ENCODE results near the gene PSMD11. TPM values are rescaled to one million over a fixed set of nuclear protein-coding genes. Genes with fewer than 3 reads are reported as not detected.
"Not testable (repeated sequence)": the region's sequence is repeated elsewhere in the genome, so short reads cannot be mapped to it uniquely, and the experiment has no call there.

The PSMD11 gene
- total RNA-seq: 57.0 TPM
- long read RNA-seq, full-length matches to known transcripts: 59 of 63 reads
- long read RNA-seq, partial matches to known transcripts: 2 of 63 reads
- long read RNA-seq, other reads (novel, unspliced or antisense): 2 of 63 reads

DNA sequence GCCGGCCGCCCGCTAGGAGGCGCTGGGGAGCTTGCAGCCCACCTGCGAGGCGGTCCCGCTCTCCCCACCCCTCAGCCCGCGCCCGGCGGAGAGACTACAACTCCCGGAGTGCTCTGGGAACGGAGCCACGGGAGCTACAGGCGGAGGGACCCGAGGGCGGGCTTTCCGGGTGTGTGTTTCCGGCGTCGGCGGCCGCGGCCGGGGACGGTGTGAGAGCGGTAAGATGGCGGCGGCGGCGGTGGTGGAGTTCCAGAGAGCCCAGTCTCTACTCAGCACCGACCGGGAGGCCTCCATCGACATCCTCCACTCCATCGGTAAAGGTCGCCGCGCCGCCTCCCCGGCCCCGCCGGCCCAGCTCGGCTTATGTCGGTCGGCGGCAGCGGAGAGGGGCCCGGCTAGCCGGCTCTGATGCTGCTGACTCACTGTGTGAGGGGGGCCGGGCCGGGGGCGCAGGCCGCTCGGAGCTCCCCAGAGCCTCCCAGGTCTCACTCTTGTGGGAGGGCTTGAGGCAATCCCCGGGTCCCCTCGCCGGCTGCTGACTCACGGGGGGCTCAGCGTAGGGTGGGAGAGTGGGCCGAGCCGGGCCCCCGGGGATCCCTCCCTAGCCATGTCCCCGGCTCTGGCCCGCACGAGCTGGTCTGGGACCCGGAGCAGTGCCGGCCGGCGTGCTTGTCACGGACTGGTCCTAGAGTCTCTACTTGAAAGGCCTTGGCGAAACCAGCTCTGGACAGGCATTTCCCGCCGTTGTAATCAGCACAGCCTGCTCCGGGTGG is at the start of gene PSMD11:
TSS of gene PSMD11 (plus strand) at position 210 of the 773 bp plus-strand sequence. CDS start at position 224, 14 bp downstream.
- DNase-seq (ENCODE audit: missing footprints): peak; percentile 99
- peak; percentile 99 for ATAC-seq
- intact Hi-C loops (cut with DNase I): no loop called here

DNA sequence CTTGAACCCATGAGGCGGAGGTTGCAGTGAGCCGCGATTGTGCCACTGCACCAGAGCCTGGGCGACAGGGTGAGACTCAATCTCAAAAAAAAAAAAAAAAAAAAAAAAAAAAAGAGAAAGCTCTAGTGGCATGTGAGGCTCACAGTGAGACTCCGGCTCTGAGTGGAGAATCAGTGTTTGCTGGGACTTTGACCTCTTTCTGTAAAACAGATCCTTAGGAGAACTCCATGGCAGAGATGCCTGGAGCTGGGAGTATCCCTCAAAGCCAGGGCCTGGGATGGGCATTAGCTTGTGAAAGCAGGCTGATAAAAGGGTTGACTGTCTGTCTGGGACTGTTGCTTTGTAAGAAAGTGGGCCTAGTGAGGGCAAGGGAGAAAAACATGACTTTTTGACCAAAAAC is 48.0 kb upstream of the PSMD11 start:
- ATAC-seq: no peak
- intact Hi-C loops (cut with DNase I): no loop called here
- DNase-seq (ENCODE audit: missing footprints): no peak

DNA sequence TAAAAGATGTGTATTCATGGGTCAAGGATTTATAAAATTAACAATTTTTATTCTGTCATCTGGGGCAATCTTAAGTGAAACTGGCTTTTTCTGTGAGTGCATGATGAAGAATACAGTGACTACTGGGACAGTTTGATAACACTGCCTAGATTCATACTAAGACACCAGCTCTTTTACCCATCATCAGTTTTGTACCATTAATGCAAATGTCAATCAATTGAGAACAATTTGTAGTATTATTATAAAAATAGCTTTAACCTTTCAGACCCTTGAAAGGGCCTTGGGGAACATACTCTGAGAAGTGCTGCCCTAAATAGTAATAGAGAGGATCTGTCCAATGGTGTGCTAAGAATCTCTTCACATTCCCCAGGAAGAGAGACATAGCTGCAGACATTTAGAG is 45.4 kb upstream of the PSMD11 start:
- intact Hi-C loops (cut with DNase I): no loop called here
- ATAC-seq: no peak
- DNase-seq (ENCODE audit: missing footprints): no peak

DNA sequence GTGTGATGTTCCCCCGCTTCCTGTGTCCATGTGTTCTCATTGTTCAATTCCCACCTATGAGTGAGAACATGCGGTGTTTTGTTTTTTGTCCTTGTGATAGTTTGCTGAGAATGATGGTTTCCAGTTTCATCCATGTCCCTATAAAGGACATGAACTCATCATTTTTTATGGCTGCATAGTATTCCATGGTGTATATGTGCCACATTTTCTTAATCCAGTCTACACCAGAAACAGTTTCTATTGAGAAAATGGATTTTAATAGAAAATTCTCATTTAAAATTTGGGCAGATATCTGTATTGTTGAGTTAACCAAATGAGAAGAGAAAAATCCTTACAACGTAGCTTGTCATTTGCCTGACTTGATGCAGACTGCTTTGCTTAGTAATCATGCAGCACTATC is 34.2 kb upstream of the PSMD11 start:
- DNase-seq (ENCODE audit: missing footprints); ATAC-seq; intact Hi-C loops (cut with DNase I): not testable (repeated sequence)

DNA sequence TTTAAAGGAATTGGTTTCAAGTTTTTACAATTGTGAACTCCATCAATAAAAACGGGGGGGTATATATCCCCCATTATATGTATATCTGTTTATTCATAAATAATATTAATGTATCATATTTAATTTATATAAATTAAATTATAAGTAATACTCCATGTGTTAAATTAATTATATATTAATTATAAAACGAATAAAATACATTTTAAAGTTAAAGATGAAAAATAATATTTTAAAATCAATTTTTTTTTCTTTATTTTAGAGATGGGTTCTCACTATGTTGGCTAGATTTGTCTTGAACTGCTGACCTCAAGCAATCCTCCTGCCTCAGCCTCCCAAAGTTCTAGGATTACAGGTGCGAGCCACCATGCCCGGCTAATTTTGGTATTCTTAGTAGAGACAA is 17.4 kb upstream of the PSMD11 start:
- intact Hi-C loops (cut with DNase I): no loop called here
- DNase-seq (ENCODE audit: missing footprints) (no peak), ATAC-seq (no peak)

DNA sequence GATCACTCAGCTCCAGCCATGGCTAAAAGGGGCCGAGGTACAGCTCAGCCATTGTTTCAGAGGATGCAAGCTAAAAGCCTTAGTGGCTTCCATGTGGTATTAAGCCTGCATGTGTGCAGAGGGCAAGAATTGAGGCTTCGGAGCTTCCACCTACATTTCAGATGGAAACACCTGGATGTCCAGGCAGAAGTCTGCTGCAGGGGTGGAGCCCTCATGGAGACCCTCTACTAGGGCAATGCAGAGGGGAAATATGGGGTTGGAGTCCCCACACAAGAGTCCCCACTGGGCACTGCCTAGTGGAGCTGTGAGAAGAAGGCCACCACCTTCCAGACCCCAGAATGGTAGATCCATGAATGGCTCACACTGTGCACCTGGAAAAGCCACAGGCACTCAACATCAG is 14.7 kb upstream of the PSMD11 start:
- ATAC-seq: no peak
- intact Hi-C loops (cut with DNase I): no loop called here
- DNase-seq (ENCODE audit: missing footprints): no peak

DNA sequence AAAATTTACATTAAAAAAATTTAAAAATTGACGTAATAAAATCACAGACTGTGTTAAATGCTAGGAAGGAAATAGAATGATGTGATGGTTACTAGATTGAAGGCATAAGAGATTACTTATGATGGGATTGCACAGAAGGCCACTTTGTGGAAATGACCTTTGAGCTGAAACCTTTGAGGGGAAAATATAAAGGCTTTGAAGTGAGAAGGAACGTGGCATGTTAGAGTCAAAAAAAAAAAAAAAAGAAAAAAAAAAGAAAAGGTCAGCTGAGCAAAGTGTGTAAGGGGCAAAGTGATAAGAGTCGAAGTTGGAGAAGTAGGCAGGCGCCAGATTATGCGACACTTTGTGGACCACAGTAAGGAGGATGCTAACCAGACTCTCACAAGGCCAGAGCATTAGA is 3.6 kb upstream of the PSMD11 start:
- ATAC-seq: no peak
- DNase-seq (ENCODE audit: missing footprints): no peak
- intact Hi-C loops (cut with DNase I): no loop called here

DNA sequence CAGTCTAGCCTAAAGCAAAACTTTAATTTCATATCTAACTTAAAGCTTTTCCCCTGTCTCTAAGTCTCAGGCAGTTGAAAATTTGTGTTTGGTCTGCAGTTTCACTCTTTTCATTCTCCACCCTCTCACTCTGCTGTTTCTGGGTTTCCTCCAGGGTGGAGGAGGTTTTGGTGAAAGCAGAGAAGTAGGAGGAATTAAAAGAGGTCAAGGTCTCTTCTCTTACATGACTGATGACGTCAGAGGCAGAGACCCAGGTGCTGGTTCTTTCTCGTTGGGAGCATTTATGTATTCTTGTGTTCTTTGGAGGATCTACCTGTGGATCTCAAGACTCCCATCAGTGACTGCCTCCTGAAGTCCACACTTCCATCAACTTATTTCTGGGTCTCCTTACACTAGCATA is 2.4 kb upstream of the PSMD11 start:
- no peak for ATAC-seq
- no peak for DNase-seq (ENCODE audit: missing footprints)
- intact Hi-C loops (cut with DNase I): no loop called here

DNA sequence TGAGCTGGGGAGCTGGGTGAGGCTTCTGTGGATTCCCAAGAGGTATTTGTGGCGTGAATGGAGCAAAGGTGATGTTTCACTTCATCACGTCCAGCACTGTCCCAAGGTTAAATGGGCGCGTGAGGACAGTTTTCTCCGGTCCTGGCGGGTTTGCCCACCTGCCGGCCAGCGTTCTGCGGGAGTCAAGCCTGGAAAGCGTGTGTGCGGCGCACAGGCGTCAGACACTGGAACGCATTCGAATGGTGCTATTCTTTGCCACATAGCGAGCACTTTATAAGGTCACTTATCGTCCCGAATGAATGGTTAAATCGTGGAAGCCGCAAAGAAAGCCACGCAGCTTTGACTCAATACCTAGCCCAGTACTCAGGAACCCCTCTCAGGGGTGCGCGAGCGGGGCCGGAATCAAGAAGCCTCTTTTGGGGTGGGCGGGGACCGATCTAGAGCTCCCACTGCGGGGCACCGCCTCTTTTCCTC is 446 bp upstream of the PSMD11 start:
- intact Hi-C loops (cut with DNase I): no loop called here
- peak; percentile 2 for ATAC-seq
- DNase-seq (ENCODE audit: missing footprints): no peak

DNA sequence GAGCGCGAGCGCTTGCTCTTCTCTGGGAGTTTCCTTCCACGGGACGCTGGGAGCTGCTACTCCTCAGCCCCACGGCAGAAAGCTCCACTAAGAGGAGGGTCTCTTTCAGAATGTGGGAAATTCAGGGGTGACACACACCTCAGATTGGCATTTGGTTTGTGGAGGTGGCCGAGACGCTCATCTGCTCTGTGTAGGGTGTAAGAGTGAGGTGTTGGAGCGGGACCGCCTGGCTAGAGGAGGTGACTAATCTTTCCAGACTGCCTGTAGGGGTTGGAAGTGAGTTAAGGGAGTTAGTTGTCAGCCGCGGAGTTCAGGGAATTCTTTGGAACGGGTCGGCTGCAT is 735 bp downstream of the PSMD11 start:
- ATAC-seq (peak; percentile 32), DNase-seq (ENCODE audit: missing footprints) (no peak)
- intact Hi-C loops (cut with DNase I): no loop called here

DNA sequence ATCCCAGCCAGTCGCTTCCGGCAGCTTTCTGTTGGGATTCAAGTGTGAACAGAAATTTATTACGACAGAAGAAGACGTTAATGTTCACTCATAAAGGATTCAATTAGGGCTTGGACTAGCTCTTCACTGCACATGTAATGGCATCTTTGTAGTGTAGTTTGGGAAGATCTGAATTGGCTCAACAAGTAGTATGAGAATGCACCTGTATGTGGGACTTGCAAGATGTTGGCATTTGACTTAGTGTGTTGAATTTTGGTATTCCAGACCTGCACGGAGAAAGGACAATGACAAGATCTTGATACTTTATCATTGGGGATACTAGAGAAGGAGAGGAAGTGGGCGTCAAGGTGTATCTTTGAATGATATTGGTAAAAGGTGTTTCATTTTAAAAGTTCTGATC is 1.2 kb downstream of the PSMD11 start:
- intact Hi-C loops (cut with DNase I): no loop called here
- ATAC-seq (no peak), DNase-seq (ENCODE audit: missing footprints) (no peak)

DNA sequence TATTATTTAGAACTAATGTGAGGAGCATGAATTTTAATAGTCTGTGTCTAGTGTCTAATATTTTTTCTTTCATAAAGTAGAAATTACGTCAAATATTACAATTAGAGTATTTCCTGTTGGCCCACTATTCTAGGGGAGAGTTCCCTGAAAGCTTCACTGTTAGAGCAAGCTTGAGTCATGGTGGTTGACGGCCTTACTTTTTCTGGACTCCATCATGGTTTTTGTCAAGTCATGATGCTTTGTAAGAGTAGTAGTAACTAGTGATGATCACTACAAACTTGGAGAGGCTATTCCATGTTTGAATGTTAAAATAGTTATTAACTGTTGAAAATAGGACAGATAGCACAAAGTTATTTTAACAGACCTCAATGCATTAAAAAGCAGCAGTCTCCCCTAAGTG is 1.7 kb downstream of the PSMD11 start:
- intact Hi-C loops (cut with DNase I): no loop called here
- ATAC-seq (no peak), DNase-seq (ENCODE audit: missing footprints) (no peak)

DNA sequence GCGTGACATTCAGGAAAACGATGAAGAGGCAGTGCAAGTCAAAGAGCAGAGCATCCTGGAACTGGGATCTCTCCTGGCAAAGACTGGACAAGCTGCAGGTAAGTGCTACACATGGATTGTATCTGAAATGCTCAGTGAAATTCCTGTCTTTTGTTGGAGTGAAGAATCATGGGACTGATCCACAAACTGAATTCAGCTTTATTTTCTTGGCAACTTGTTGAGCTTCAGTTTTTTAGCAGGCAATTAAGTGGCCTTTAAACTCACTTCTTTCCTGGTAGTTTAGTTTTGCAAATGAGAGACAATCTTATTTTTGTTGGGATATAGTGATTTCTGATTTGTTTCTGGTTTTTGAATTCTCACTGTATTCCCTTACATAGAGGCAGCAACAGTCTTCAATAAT is 2.6 kb downstream of the PSMD11 start:
- intact Hi-C loops (cut with DNase I): no loop called here
- no peak for DNase-seq (ENCODE audit: missing footprints)
- no peak for ATAC-seq

DNA sequence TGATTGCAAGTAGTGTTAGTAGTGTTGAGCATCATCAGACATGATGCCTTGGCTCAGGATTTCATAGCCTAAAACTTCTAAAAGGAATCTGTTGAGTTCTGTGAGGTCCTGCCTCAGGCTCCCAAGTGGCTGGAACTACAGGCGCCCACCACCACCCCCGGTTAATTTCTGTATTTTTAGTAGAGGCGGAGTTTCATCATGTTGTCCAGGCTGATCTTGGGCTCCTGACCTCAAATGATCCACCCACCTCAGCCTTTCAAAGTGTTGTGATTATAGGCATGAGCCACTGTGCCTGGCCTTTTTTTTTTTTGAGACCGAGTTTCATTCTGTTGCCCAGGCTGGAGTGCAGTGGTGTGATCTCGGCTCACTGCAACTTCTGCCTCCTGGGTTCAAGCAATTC is 5.7 kb downstream of the PSMD11 start:
- DNase-seq (ENCODE audit: missing footprints): no peak
- intact Hi-C loops (cut with DNase I): no loop called here
- ATAC-seq: no peak

DNA sequence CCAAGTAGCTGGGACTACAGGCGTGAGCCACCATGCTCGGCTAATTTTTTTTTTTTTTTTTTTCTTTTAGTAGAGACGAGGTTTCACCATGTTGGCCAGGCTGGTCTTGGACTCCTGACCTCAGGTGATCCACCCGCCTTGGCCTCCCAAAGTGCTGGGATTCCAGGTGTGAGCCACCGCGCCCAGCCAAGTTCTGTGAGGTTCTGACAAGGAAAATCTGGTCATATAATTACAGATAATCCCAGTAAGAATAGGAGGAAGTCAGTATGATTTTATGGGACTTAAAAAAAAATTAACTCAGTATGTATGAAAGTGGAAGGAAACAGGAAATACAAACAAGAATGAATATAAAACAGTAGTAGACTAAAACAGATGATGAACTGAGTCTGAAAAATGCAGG is 6.1 kb downstream of the PSMD11 start:
- DNase-seq (ENCODE audit: missing footprints); ATAC-seq; intact Hi-C loops (cut with DNase I): not testable (repeated sequence)

DNA sequence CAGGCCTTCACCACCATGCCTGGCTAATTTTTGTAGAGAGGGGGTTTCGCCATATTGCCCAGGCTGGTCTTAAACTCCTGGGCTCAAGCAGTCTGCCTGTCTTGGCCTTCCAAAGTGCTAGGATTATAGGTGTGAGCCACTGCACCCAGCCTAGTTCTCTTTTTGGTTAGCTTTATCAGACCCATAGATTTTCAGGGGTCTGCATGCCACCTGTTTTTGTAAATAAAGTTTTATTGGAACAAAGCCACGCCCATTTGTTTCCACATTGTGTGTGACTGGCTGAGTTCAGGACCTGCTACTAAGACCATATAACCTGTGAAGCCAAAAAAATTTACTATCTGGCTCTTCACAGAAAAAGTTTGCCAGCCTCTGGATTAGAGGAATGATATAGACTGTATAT is 7.6 kb downstream of the PSMD11 start:
- DNase-seq (ENCODE audit: missing footprints) (no peak), ATAC-seq (no peak)
- intact Hi-C loops (cut with DNase I): no loop called here

DNA sequence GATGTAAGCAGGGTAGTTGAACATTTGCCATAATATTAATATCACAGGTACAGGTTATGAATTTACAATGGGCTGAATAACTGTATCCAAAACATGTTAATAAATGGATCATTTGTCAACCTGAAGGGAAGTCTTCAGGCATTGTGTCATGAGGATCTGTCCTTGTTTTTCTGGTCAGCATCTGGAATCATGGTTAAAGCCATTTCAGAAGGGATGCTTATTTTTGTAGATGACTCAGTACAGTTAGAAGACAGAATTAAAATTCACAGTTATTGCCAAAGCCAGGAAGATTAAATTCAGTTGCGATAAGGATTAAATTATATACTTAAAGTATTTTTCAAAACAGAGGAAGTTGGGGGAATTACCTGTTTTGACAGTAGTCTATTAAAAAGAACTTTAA is 8.0 kb downstream of the PSMD11 start:
- DNase-seq (ENCODE audit: missing footprints): no peak
- intact Hi-C loops (cut with DNase I): no loop called here
- ATAC-seq: no peak

DNA sequence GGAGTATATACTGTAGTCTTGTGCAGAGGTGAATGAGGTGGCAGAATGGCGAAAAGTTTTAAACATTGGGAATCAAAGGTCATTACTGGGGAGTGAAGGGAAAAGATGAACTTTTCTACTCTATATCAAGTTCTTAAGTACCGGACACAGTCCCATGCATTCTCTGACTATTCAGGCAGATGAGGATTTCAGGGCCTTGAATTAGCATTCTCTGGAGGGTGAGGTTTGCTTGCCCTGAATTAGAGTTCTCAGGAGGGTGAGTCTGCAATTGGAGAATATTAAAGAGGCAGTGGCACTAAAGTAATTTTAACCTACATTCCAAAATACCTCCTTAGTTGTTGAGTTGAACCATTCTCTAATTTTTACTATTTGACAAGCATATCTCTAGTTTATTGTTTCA is 9.1 kb downstream of the PSMD11 start:
- ATAC-seq (no peak), DNase-seq (ENCODE audit: missing footprints) (no peak)
- intact Hi-C loops (cut with DNase I): no loop called here

DNA sequence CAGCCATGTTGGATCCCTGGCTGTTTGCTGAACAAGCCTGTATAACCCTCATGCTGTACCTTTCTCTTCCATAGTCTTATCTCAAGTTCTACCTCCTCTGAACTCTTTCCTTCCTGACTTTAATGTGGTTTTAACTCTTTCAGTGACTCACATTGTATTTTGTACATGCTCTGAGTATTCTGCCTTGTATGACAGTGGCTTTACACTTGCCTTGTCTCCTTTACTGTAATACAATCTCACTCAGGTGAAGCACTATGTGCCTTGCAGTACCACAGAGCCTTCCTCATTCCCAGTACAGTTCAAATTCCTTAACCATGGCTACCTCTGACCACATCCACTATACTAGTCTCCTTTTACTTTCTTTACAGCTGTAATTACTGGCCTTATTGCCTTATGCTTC is 14.1 kb downstream of the PSMD11 start:
- DNase-seq (ENCODE audit: missing footprints) (no peak), ATAC-seq (no peak)
- intact Hi-C loops (cut with DNase I): no loop called here

DNA sequence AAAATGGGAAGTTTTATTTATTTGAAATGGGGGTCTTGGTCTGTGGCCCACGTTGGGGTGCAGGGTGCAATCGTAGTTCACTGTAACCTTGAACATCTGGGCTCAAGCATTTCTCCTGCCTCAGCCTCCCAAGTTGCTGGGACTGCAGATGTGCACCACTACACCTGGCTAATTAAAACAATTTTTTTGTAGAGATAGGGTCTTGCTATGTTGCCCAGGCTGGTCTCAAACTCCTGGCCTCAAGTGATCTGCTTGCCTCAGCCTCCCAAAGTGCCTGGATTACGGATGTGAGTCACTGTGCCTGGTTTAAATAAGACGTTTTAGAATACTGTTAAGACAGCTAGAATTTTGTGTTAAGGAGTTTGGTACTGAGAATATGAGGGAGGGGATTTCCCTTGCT is 15.7 kb downstream of the PSMD11 start:
- no peak for ATAC-seq
- intact Hi-C loops (cut with DNase I): loop anchor here (5.0 kb wide), 1 partner anchor 297 kb away; no protein-coding TSS in a partner anchor
- DNase-seq (ENCODE audit: missing footprints): no peak

DNA sequence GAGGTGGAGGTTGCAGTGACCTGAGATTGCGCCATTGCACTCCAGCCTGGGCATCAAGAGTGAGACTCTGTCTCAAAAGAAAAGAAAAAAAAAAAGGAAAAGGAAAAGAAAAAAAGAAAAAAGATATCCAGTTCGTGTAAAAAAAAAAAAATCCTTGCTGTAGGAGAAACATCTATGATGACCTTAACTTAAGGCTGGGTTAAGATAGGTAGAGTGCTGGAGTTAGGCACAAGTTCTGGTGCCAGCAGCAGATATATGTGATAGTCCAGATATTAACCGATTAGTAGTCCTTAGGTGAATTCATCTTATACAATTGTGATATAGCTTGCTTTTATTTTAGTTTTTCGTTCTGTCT is 17.2 kb downstream of the PSMD11 start:
- ATAC-seq: no peak
- no peak for DNase-seq (ENCODE audit: missing footprints)
- intact Hi-C loops (cut with DNase I): loop anchor here (5.0 kb wide), 1 partner anchor 296 kb away; no protein-coding TSS in a partner anchor

Data from Right ventricle myocardium inferior (tissue), 1 donor.